BJ (cell line): ENCODE data around the gene LCN6. TPM values are rescaled to one million over a fixed set of nuclear protein-coding genes. Genes with fewer than 3 reads are reported as not detected.
"Not testable (repeated sequence)": the region's sequence is repeated elsewhere in the genome, so short reads cannot be mapped to it uniquely, and the experiment has no call there.

Experiments
- CTCF ChIA-PET: fragments of 350-600 bp; formaldehyde crosslinking; extraction: SDS; loops from one replicate; lab custom pipeline; 2021; ENCODE audit warnings: antibody characterized with exemption, inconsistent platforms; lab: Yijun Ruan, JAX
- POLR2A ChIA-PET: fragments of 300-600 bp; sonication (Branson Sonifier 250); formaldehyde crosslinking; extraction: SDS; loops from one replicate; lab custom pipeline; 2021; ENCODE audit warnings: antibody characterized with exemption; lab: Charles Lee
- DNase-seq: peaks from one replicate; pipeline ENCODE4 v3.0.0-alpha.2; 2011; ENCODE audit warnings: low read depth
- H3K27me3 ChIP-seq: 2 replicates; pipeline ENCODE4 v1.6.0; 2011; ENCODE audit warnings: low read length; ENCODE audit not compliant: control insufficient read depth, insufficient read depth
- H3K36me3 ChIP-seq: 2 replicates; pipeline ENCODE4 v1.5.1; 2011; ENCODE audit warnings: low read length; ENCODE audit not compliant: control insufficient read depth, insufficient read depth
- H3K4me3 ChIP-seq: 2 replicates; pipeline ENCODE4 v1.5.1; 2011; ENCODE audit warnings: low read depth, mild to moderate bottlenecking, control low read depth, low read length
- polyA minus RNA-seq: library from RNA; depleted of rRNA, polyadenylated mRNA; stranded (reverse); fragments of >200 nt; gene quantifications from 2 replicates; pipeline ENCODE4 v1.2.3, GENCODE V29; 2011; rRNA and poly(A)+ RNA removed
- polyA plus RNA-seq: library from polyadenylated mRNA; depleted of rRNA; stranded (reverse); fragments of >200 nt; gene quantifications from 2 replicates; pipeline ENCODE4 v1.2.3, GENCODE V29; 2011; rRNA removed
- TF ChIP-seq, protein P1 (sequence below): IDR thresholded peaks from 2 replicates; pipeline ENCODE4 v1.5.1; 2011; ENCODE audit warnings: low read depth, mild to moderate bottlenecking, control low read depth, inconsistent platforms, low read length, moderate library complexity; ENCODE audit not compliant: insufficient read depth

LCN6 gene, protein sequence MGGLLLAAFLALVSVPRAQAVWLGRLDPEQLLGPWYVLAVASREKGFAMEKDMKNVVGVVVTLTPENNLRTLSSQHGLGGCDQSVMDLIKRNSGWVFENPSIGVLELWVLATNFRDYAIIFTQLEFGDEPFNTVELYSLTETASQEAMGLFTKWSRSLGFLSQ
- polyA plus RNA-seq, result not detected in 2 replicates
- not detected in 2 replicates for polyA minus RNA-seq

DNA sequence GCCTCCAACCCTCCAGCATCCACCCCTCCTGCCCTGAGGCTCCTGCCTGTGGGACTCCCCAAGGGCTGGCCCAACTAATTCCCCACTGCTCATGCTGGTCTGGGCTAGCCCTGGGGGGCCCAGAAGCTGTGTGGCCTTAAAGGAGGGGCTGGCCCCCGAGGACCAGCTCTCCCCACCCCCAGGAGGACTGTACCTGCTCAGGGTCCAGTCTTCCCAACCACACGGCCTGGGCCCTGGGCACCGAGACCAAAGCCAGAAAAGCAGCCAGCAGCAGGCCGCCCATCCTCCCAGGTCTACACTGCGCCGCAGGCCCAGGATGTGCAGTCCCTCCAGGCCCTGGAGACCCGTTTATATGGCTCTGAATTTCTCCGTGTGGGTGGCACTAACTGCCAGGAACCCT is at the start of gene LCN6:
TSS of gene LCN6 (minus strand) at position 325 of the 400 bp plus-strand sequence. CDS start at position 283, 42 bp downstream.
- POLR2A ChIA-PET, result interaction anchor here (0.6 kb wide), 1 partner anchor 19 kb away, joined by 3 read pairs; no protein-coding TSS in a partner anchor
- Histone ChIP-seq H3K36me3 (no peaks in the 10 kb centered on the region), H3K4me3 (no peak within 1 kb of the TSS), H3K27me3 (peaks cover 6% of the 10 kb centered on the region)
- no peak for DNase-seq
- CTCF ChIA-PET, result no interaction called here
- TF ChIP-seq, protein P1, sequence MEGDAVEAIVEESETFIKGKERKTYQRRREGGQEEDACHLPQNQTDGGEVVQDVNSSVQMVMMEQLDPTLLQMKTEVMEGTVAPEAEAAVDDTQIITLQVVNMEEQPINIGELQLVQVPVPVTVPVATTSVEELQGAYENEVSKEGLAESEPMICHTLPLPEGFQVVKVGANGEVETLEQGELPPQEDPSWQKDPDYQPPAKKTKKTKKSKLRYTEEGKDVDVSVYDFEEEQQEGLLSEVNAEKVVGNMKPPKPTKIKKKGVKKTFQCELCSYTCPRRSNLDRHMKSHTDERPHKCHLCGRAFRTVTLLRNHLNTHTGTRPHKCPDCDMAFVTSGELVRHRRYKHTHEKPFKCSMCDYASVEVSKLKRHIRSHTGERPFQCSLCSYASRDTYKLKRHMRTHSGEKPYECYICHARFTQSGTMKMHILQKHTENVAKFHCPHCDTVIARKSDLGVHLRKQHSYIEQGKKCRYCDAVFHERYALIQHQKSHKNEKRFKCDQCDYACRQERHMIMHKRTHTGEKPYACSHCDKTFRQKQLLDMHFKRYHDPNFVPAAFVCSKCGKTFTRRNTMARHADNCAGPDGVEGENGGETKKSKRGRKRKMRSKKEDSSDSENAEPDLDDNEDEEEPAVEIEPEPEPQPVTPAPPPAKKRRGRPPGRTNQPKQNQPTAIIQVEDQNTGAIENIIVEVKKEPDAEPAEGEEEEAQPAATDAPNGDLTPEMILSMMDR, result no peak

DNA sequence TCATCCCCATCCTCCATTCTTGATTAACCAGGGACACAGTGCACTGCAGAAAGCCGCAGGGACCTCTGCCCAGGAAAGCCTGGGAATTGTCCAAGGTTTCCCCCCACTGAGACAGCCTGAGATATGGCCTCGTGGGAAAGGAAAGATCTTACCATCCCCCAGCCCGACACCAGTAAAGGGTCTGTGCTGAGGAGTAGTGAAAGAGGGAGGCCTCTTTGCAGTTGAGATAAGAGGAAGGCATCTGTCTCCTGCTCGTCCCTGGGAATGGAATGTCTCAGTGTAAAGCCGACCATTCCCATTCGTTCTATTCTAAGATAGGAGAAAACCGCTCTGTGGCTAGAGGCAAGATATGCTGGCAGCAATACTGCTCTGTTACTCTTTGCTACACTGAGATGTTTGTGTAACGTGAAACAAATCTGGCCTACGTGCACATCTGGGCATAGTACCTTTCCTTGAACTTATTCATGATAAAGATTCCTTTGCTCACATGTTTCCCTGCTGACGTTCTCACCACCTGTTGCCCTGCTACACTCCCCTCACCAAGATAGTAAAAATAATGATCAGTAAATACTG is 48.5 kb upstream of the LCN6 start:
- peaks cover 23% of the 10 kb centered on the region for H3K27me3 ChIP-seq
- CTCF ChIA-PET, result interaction anchor here (1.5 kb wide), 1 partner anchor 238 kb away, joined by 4 read pairs; no protein-coding TSS in a partner anchor
- DNase-seq, H3K4me3 ChIP-seq, POLR2A ChIA-PET, H3K36me3 ChIP-seq: not testable (repeated sequence)

DNA sequence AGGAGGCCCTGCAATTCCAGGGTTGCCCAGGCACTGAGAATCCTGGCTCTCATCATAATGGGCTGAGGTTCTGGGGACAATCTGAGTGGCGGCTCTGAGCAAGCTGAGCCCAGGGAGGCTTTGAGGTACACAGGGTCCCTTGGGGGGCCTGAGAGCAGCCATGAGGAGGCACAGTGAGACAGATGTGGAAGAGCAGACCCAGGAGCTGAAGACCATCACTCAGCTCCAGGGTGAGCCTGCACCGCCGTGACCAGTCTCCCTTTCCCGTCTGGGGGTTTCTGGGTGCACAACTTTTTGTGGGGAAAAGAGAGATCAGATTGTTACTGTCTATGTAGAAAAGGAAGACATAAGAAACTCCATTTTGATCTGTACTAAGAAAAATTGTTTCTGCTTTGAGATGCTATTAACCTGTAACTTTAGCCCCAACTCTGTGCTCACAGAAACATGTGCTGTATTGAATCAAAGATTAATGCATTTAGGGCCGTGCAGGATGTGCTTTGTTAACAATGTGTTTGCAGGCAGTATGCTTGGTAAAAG is 48.0 kb upstream of the LCN6 start, which contains the start of gene CCDC183:
TSS of gene CCDC183 (plus strand) at position 101 of the 537 bp plus-strand sequence. CDS start at position 161, 60 bp downstream.
- POLR2A ChIA-PET, result no interaction called here
- Histone ChIP-seq H3K27me3 (peaks cover 21% of the 10 kb centered on the region), H3K36me3 (no peaks in the 10 kb centered on the region; the same call in 1 of the 2 replicates), H3K4me3 (no peak within 1 kb of the TSS)
- CTCF ChIA-PET, result no interaction called here
- TF ChIP-seq, protein P1, result no peak
- DNase-seq, result no peak

DNA sequence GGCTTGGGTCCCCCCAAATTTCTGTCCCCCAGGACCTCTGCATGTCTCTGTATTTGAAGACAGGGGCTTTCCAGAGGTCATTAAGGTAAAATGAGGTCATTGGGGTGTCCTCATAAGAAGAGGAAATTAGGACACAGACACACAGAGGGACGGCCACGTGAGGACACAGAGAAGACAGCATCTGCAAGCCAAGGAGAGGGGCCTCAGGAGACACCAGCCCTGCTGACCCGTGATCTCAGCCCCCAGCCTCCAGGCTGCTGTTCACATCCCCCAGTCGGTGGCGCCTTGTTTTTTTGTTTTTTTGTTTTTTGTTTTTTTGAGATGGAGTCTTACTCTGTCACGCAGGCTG is 46.6 kb upstream of the LCN6 start:
- peaks cover 18% of the 10 kb centered on the region for H3K27me3 ChIP-seq
- ChIA-PET POLR2A (no interaction called here), CTCF (interaction anchor here (1.2 to 1.6 kb wide), 2 partner anchors 11 to 239 kb away, joined by 4 to 7 read pairs; no protein-coding TSS in a partner anchor)
- no peak for DNase-seq
- no peaks in the 10 kb centered on the region; the same call in 1 of the 2 replicates for H3K36me3 ChIP-seq
- H3K4me3 ChIP-seq, result no peak overlapping the region
- TF ChIP-seq, protein P1, result no peak

DNA sequence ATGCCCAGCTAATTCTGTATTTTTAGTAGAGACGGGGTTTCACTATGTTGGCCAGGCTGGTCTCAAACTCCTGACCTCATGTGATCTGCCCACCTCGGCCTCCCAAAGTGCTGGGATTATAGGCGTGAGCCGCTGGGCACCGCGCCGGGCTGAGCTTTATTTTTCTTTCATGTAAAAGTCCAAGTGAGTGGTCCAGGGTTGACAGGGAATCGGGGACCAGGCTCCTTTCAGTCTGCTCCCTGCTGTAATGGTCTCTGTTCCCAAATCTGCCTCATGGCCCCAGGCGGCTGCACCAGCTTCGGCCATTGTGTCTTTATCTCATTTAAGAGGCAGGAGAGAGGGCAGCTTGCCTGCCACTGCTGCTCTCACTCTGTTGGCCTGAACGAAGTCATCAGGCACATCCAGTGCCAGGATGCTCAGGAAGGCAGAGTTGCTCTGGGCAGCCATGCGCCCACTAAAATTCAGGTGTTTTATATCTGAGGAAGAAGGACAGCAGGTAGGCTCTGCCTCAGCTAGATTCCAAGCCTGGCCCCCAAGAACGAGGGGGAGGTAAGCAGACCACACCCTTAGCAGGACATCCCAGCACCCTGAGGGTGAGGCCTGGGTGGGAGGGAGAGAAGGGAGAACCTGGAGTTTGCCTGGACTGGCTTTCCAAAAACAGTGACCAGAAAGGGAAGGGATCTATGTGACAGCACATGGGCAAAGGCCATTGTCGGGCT is 46.1 kb upstream of the LCN6 start:
- ChIA-PET POLR2A (no interaction called here), CTCF (interaction anchor here (0.7 to 1.6 kb wide), 7 partner anchors 11 to 273 kb away, joined by 3 to 7 read pairs (median 3); partner anchors contain the start of gene LCN8)
- Histone ChIP-seq H3K4me3 (no peak overlapping the region), H3K27me3 (peaks cover 17% of the 10 kb centered on the region), H3K36me3 (no peaks in the 10 kb centered on the region; the same call in 1 of the 2 replicates)
- DNase-seq, result no peak
- TF ChIP-seq, protein P1, result no peak
